Endothelial cell of umbilical vein (primary cell): ENCODE data around the gene TTYH3. TPM values are rescaled to one million over a fixed set of nuclear protein-coding genes. Genes with fewer than 3 reads are reported as not detected.

Source experiments
- BruUV-seq: library from RNA; stranded (reverse); fragments of 400-500 nt; replicated peaks from 2 replicates; lab custom pipeline; 2021; lab: Mats Ljungman, UMichigan
- CTCF ChIA-PET: fragments of 300-600, 350-600 bp; sonication (Branson Sonifier 250); formaldehyde crosslinking; loops from one replicate; lab custom pipeline; 2021; ENCODE audit warnings: antibody characterized with exemption, inconsistent platforms; lab: Charles Lee
- POLR2A ChIA-PET: fragments of 300-600, 350-600 bp; sonication (Branson Sonifier 250); formaldehyde crosslinking; loops from one replicate; lab custom pipeline; 2021; ENCODE audit warnings: antibody characterized with exemption, inconsistent platforms; lab: Charles Lee
- DNase-seq: peaks from one replicate; pipeline ENCODE4 v3.0.0-alpha.2; 2011; ENCODE audit warnings: low read depth, low spot score
- FAIRE-seq: peaks from 2 replicates; lab custom pipeline; 2011; peaks lifted over from hg19 to GRCh38; lab: Jason Lieb, UNC
- H2AFZ ChIP-seq: 2 replicates; pipeline ENCODE4 v1.6.0; 2012; ENCODE audit warnings: low read depth, low read length, control low read depth, inconsistent platforms
- H3K27ac ChIP-seq: 2 replicates; pipeline ENCODE4 v1.5.1; 2011; ENCODE audit warnings: low read depth, mild to moderate bottlenecking, control low read depth, low read length, moderate library complexity; ENCODE audit not compliant: insufficient read depth
- H3K27me3 ChIP-seq, 2 experiments: 2 replicates each; pipeline versions ENCODE4 v1.6.0 to v1.6.1; 2011; ENCODE audit warnings: low read length in 2 of 2, mixed read lengths in 1 of 2; ENCODE audit not compliant: control insufficient read depth in 2 of 2, insufficient read depth in 2 of 2
- H3K36me3 ChIP-seq, 2 experiments: 2 replicates in 1 of 2; 3 replicates in 1 of 2; pipeline ENCODE4 v1.5.1; 2011; ENCODE audit warnings: low read length in 2 of 2, mild to moderate bottlenecking in 1 of 2, moderate library complexity in 1 of 2; ENCODE audit not compliant: control insufficient read depth in 2 of 2, insufficient read depth in 2 of 2; ENCODE audit errors: extremely low read depth in 1 of 2
- H3K4me1 ChIP-seq: 3 replicates; pipeline ENCODE4 v1.5.1; 2011; ENCODE audit warnings: mild to moderate bottlenecking, low read length; ENCODE audit not compliant: control insufficient read depth, insufficient read depth; ENCODE audit errors: extremely low read depth
- H3K4me2 ChIP-seq: 2 replicates; pipeline ENCODE4 v1.6.1; 2011; ENCODE audit warnings: low read length, control low read depth, mixed read lengths; ENCODE audit not compliant: insufficient read depth
- H3K4me3 ChIP-seq, 3 experiments: fragments of 200-600 bp in 1 of 3; sonication (generic), shearing (Covaris generic) in 1 of 3; replicated peaks in 1 of 3; 2 replicates each; pipeline ENCODE4 v1.5.1; 2011 to 2016; ENCODE audit warnings: control low read depth in 3 of 3, low read length in 3 of 3, mild to moderate bottlenecking in 2 of 3, inconsistent platforms in 1 of 3, low read depth in 1 of 3, moderate library complexity in 1 of 3; ENCODE audit not compliant: insufficient read depth in 1 of 3
- H3K79me2 ChIP-seq: 2 replicates; pipeline ENCODE4 v1.6.0; 2012; ENCODE audit warnings: low read length, inconsistent platforms; ENCODE audit not compliant: control insufficient read depth, insufficient read depth
- H3K9ac ChIP-seq: replicated peaks from 2 replicates; pipeline ENCODE3; 2011; ENCODE audit warnings: low read length, control low read depth; ENCODE audit not compliant: insufficient read depth; ENCODE audit errors: extremely low read depth
- H3K9me1 ChIP-seq: replicated peaks from 3 replicates; pipeline ENCODE4 v1.6.0; 2011; ENCODE audit warnings: mild to moderate bottlenecking, low read length; ENCODE audit not compliant: control insufficient read depth, insufficient read depth; ENCODE audit errors: extremely low read depth
- H3K9me3 ChIP-seq: replicated peaks from 2 replicates; pipeline ENCODE4 v1.5.1; 2012; ENCODE audit warnings: low read length, inconsistent platforms; ENCODE audit not compliant: control insufficient read depth, insufficient read depth
- H4K20me1 ChIP-seq: replicated peaks from 2 replicates; pipeline ENCODE3; 2011; ENCODE audit warnings: mild to moderate bottlenecking, low read length; ENCODE audit not compliant: control insufficient read depth, insufficient read depth; ENCODE audit errors: extremely low read depth
- EZH2 ChIP-seq: IDR thresholded peaks from 2 replicates; pipeline ENCODE4 v1.6.1; 2012; ENCODE audit warnings: borderline replicate concordance, low read depth, mild to moderate bottlenecking, moderate library complexity, low read length, inconsistent platforms; ENCODE audit not compliant: severe bottlenecking
- FOS ChIP-seq: IDR thresholded peaks from 2 replicates; pipeline ENCODE4 v1.6.1; 2011; ENCODE audit warnings: mild to moderate bottlenecking, low read length, moderate library complexity, borderline replicate concordance; ENCODE audit not compliant: insufficient read depth
- GATA2 ChIP-seq: IDR thresholded peaks from 2 replicates; pipeline ENCODE4 v1.7.0; 2011; ENCODE audit warnings: low read depth, mild to moderate bottlenecking, moderate library complexity, mixed read lengths, low read length; ENCODE audit not compliant: insufficient read length, insufficient read depth
- JUN ChIP-seq: IDR thresholded peaks from 2 replicates; pipeline ENCODE4 v1.6.1; 2011; ENCODE audit warnings: borderline replicate concordance, low read depth; ENCODE audit not compliant: insufficient read length, insufficient read depth
- MYC ChIP-seq: IDR thresholded peaks from one replicate; pipeline ENCODE4 v1.6.1; 2011; ENCODE audit warnings: mild to moderate bottlenecking, low read depth, low read length
- POLR2A ChIP-seq: IDR thresholded peaks from 2 replicates; pipeline ENCODE4 v1.6.1; 2012; ENCODE audit warnings: low read depth, mild to moderate bottlenecking, control low read depth, low read length
- POLR2AphosphoS5 ChIP-seq: IDR thresholded peaks from 2 replicates; pipeline ENCODE4 v1.6.1; 2012; ENCODE audit warnings: low read depth, mild to moderate bottlenecking, control low read depth, low read length, moderate library complexity; ENCODE audit not compliant: insufficient read depth
- dilution Hi-C: fragments of 300-500 bp; cut with MboI; formaldehyde crosslinking; loops from one replicate; pipeline ENCODE4 v1.15.0; 2019; ENCODE audit warnings: low sequenced_read_pairs; ENCODE audit not compliant: extremely low pct_ligation_motif_present
- intact Hi-C: fragments of 100-400 bp; cut with micrococcal nuclease; formaldehyde crosslinking; loops from one replicate; pipeline ENCODE4 v1.10.0; 2022
- polyA plus RNA-seq, 4 experiments: library from polyadenylated mRNA; depleted of rRNA in 3 of 4; stranded (reverse) in 3 of 4; unstranded in 1 of 4; fragments of >200 nt; gene quantifications; 2 replicates each; pipeline versions ENCODE4 v1.2.1 to v1.2.3, GENCODE V29; 2011 to 2012; ENCODE audit warnings: missing spikeins in 1 of 4
- total RNA-seq: library from RNA; stranded (reverse); gene quantifications from 2 replicates; pipeline ENCODE4 v1.2.3, GENCODE V29; 2021
- TF ChIP-seq, protein P1 (sequence below), 2 donors: IDR thresholded peaks; 1 replicate in 1 of 2; 2 replicates in 1 of 2; pipeline ENCODE4 v1.5.1; 2011; ENCODE audit warnings: low read length in 2 of 2, mild to moderate bottlenecking in 2 of 2, moderate library complexity in 2 of 2, control low read depth in 1 of 2, inconsistent platforms in 1 of 2, low read depth in 1 of 2; ENCODE audit not compliant: insufficient read depth in 1 of 2; ENCODE audit errors: extremely low read depth in 1 of 2
- TF ChIP-seq, protein P2 (sequence below): IDR thresholded peaks from 2 replicates; pipeline ENCODE4 v1.6.1; 2011; ENCODE audit not compliant: insufficient read depth, insufficient read length

TTYH3 gene
- total and polyA plus RNA-seq, 2 donors (not counting 3 experiments of a cell fraction or from before 2014, with no cell fraction given) = 143 to 280 TPM

DNA sequence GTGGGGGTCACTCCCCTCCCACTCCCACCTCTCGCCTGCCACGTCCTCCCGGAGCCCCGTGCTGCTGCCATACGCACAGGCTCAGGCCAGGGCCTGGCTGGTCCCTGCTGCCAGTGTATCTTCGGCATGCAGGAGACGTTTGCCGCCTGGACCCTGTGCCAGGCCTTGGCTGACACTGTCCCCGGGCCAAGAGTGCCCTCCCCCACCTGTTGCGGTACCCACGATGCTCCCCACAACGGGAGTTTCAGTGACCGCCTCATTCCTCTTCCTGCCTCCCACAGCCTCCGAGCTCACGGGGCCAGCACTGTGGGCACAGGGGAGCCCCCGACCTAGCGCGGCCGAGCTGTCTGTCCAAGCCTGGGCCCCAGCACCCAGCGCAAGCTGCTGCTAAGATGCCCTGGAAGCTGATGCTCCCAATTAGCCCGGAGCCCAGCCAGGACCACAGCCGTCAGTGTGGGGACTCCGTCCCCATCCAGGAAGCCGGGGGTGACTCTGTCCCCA lies 7.4 kb downstream of the TTYH3 start:
- ChIA-PET POLR2A (no interaction called here), CTCF (no interaction called here)
- Histone ChIP-seq H3K4me3 (no peak overlapping the region), H3K27ac (no peak overlapping the region), H2AFZ (no peak overlapping the region), H3K9me1 (no peaks in the 10 kb centered on the region), H3K36me3 (peaks cover 1 to 4% of the 10 kb centered on the region in 2 experiments), H3K4me1 (peaks cover 38% of the 10 kb centered on the region), H3K27me3 (no peaks in the 10 kb centered on the region), H4K20me1 (peaks cover 3% of the 10 kb centered on the region), H3K9ac (no peak overlapping the region), H3K4me2 (no peak overlapping the region), H3K9me3 (no peaks in the 10 kb centered on the region), H3K79me2 (peaks cover 85% of the 10 kb centered on the region)
- DNase-seq (no peak), FAIRE-seq (no peak)
- dilution Hi-C loops = no loop called here
- no TSS peak for BruUV-seq
- no peak for TF ChIP-seq GATA2
- TF ChIP-seq, protein P1, sequence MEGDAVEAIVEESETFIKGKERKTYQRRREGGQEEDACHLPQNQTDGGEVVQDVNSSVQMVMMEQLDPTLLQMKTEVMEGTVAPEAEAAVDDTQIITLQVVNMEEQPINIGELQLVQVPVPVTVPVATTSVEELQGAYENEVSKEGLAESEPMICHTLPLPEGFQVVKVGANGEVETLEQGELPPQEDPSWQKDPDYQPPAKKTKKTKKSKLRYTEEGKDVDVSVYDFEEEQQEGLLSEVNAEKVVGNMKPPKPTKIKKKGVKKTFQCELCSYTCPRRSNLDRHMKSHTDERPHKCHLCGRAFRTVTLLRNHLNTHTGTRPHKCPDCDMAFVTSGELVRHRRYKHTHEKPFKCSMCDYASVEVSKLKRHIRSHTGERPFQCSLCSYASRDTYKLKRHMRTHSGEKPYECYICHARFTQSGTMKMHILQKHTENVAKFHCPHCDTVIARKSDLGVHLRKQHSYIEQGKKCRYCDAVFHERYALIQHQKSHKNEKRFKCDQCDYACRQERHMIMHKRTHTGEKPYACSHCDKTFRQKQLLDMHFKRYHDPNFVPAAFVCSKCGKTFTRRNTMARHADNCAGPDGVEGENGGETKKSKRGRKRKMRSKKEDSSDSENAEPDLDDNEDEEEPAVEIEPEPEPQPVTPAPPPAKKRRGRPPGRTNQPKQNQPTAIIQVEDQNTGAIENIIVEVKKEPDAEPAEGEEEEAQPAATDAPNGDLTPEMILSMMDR (IDR thresholded peaks at IDR 0.05; ENCODE audit: extremely low read depth in 1 of 2, insufficient read depth in 1 of 2, low read depth in 1 of 2, low read length in 2 of 2) = no peak
- no peak for TF ChIP-seq JUN
- no peak for TF ChIP-seq FOS
- TF ChIP-seq EZH2 = no peak
- TF ChIP-seq, protein P2, sequence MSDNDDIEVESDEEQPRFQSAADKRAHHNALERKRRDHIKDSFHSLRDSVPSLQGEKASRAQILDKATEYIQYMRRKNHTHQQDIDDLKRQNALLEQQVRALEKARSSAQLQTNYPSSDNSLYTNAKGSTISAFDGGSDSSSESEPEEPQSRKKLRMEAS = no peak
- TF ChIP-seq POLR2AphosphoS5 = no peak
- TF ChIP-seq POLR2A = no peak
- no peak for TF ChIP-seq MYC
- intact Hi-C loops = loop anchor here (10.0 kb wide), 1 partner anchor 164 kb away; the partner anchor contains the start of gene GRIFIN
